Measurements from ENCODE around the gene FMN1.

The FMN1 gene

GRCh38 chr15:32765236-32765635, 429.3 kb downstream of the FMN1 start:
- no peak for DNase-seq (ENCODE audit: low spot score)

DNA sequence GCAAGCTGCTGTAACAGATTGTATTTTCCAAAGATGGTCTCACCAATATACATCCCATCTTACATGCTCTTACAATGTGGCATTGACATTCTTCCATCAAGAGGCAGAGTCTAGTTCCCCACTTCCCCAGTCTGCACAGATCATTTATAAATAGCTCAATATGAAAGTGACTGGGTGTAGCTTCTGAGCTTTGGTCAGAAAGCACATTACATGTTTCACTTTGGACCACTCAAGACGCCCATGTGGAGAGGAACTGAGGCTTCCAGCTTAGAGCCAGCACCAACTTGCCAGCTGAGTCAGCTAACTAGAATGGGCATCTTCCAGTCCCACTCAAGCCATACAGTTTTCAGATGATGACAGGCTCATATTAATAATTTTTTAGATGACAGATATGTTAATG, 431.2 kb downstream of the FMN1 start:
- DNase-seq (ENCODE audit: low spot score), result no peak

DNA sequence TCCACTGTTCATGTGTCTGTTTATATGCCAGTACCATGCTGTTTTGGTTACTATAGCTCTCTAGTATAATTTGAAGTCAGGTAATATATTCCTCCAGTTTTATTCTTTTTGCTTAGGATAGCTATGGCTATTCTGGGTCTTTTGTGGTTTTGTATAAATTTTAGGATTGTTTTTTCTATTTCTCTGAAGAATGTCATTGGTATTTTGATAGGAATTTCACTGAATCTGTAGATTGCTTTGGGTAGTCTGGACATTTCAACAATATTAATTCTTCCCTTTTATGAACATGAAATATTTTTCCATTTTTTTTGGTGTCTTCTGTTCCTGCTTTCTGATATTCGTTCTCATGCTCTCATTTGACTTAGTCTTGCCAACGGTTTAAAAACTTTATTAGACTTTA, 437.1 kb downstream of the FMN1 start:
- DNase-seq (ENCODE audit: low spot score), result no peak

GRCh38 chr15:32750979-32751378, 443.5 kb downstream of the FMN1 start:
- DNase-seq (ENCODE audit: low spot score), result no peak

- DNase-seq (ENCODE audit: low spot score), result no peak
These were observed 446.6 kb downstream of the FMN1 start for GRCh38 chr15:32747921-32748342.

DNA sequence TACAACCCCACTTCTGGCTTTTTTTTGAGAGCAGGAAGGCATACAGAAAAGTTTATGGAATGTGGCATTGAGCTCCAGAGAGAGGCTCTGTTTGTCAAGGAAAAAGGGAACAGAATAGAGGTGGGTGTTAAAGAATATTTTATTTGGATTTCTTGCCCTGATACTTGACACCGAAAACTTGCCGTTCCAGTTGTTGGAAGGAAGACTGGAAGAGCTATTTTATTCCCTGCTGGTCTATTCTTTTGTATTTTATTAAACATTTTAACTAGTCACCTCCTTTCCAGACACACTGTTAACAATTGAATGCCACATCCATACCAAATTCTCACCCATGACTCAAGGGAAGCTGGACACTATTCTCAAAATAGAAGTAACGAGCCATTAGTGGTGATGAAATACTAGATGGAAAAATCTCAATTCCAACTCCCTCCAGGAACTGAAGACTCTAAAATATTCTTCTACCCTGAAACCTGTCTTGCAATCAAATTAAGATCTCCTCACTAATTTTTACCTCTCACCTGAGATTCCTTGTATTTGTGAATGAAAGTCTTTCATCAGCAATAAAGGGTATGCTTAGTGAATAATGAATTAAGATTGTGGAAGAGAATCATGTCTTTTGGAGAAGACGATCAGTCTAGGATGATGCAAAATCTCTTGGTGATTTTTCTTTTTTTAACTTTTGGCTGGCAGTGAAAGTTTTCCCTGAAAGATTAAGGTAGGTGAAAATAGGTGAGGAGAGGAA, 448.2 kb downstream of the FMN1 start:
- no peak for DNase-seq (ENCODE audit: low spot score)

GRCh38 chr15:32743411-32744140, 450.9 kb downstream of the FMN1 start:
- no peak for DNase-seq (ENCODE audit: low spot score)

DNA sequence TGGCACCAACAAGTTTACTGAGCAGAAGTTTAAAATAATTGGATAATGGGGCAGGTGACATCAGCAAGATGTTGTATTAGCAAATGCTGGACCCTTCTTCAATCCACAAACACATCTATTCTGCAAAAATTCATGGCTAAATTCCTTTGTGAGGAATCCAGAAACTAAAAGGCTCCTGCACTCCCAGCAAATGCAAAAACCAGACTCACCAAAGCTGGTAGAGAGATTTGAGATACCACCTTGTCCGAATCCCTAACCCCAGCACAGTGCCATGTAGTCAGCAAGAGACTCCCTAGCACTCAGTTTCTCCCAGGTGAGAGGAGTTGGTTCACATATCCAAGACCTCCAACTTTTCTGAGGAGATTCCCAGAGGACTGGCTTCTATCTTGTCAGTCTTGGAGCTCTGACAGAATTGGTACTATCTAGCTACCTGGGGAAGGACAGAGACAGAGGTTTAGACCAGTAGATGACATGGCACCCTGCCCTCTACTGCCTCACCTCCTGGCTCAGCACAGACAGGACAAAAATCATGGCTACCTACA, 454.9 kb downstream of the FMN1 start:
- no peak for DNase-seq (ENCODE audit: low spot score)

DNA sequence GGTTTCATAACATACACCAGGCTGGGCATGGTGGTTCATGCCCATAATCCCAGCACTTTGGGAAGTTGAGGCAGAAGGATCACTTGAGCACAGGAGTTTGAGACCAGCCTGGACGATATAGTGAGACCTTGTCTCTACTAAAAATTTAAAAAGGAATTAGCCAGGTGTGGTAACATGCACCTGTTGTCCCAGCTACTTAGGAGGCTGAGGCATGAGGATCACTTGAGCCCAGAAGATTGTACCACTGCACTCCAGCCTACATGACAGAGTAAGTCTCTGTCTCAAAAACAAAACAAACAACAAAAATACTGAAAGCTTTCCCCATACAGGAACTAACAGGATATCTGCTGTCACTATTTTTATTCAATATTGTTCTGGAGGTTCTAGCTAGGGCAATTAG, 455.8 kb downstream of the FMN1 start:
- DNase-seq (ENCODE audit: low spot score), result no peak

- no peak for DNase-seq (ENCODE audit: low spot score)
These were observed 457.2 kb downstream of the FMN1 start for GRCh38 chr15:32737304-32737703.

GRCh38 chr15:32736701-32737061, 457.8 kb downstream of the FMN1 start:
- no peak for DNase-seq (ENCODE audit: low spot score)

- no peak for DNase-seq (ENCODE audit: low spot score)
These were observed 458.4 kb downstream of the FMN1 start for GRCh38 chr15:32735989-32736700.

DNA sequence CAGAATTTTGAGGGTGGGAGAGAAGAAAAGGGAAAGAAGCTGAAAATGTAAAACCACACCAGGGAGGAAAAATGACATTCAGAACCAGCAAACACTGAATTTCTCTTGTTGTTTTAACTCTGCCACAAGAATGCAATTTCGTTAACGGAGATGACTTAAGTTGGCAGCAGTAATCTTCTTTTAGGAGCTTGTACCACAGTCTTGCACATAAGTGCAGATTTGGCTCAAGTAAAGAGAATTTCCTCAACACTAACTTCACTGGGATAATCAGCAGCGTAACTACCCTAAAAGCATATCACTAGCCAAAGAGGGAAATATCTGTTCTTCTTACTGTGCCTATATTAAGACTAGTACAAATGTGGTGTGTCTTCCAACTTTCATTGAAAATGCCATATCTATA, 461.2 kb downstream of the FMN1 start:
- no peak for DNase-seq (ENCODE audit: low spot score)

- no peak for DNase-seq (ENCODE audit: low spot score)
These were observed 461.8 kb downstream of the FMN1 start for GRCh38 chr15:32732574-32733157.

GRCh38 chr15:32730677-32731654, 463.5 kb downstream of the FMN1 start:
- no peak for DNase-seq (ENCODE audit: low spot score)

GRCh38 chr15:32729700-32730395, 464.7 kb downstream of the FMN1 start:
- DNase-seq (ENCODE audit: low spot score), result no peak

DNA sequence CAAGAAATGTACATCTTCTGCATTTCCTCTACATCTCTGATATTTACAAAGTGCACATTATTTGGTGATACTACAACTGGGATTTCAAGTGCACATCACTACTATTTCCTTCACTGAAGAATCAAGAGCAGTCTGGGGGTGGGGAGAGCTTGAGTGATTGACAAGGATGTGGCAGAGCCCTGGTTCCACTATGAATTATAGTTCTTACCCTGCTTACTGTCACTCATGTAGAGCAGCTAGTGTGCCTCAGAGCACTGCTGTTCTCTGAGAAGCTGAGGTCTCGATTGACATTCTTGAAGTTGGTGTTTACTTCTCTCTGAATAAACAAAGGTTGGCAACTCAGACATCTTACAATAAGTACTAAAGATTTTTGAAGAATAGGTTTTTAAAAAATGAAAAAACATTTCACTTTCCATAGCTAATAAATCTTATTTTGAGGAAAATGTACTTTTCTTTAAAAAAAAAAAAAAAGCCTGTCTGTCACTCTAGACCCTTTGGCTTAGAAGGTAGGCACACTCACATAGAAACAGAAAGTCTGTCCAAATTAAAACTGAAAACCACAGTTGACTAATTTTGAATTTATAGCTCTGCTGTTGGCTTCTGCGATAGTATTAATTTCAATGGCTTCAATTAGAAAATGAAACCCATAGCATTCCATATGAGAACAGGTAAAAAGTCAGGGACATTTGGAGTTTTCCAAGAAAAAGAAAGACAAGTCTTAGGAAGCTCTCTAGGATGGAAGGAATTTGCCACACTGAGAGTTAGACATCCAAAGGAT, 471.2 kb downstream of the FMN1 start:
- no peak for DNase-seq (ENCODE audit: low spot score)

DNA sequence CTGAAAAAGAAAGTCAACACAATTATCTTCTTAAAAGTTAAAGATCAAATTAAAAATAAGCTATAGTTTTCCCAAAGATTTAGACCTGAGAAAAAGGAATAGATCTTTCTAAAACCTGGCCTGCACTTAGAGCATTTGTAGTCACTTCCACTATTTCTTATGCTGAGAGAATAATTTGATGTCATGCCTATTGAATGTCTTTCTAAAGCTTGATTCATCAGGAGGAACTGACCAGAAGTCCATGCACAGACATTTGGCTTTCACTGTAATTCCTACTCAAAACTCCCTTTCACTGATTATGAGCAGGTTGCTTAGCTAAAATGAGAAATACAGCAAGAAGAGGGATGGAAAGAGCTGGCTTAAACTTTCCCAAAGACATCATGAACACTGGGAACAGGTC, 472.4 kb downstream of the FMN1 start:
- DNase-seq (ENCODE audit: low spot score), result no peak

GRCh38 chr15:32721596-32721995, 472.9 kb downstream of the FMN1 start:
- no peak for DNase-seq (ENCODE audit: low spot score)
